PFSK-1 (cell line): Measurements from ENCODE around the gene MBOAT2.

Experiments
- FOXP2 ChIP-seq: optimal IDR thresholded peaks from 2 replicates; pipeline ENCODE3; 2011; ENCODE audit warnings: borderline replicate concordance, control low read depth, inconsistent platforms; ENCODE audit not compliant: insufficient read depth; ENCODE audit errors: extremely low read length, extremely low read depth
- POLR2AphosphoS5 ChIP-seq: IDR thresholded peaks from 2 replicates; pipeline ENCODE4 v1.6.1; 2012; ENCODE audit warnings: low read depth, mild to moderate bottlenecking, control low read depth, low read length, moderate library complexity
- REST ChIP-seq, 2 experiments: IDR thresholded peaks; 2 replicates each; pipeline versions ENCODE4 v1.6.1 to v1.8.0; 2011 to 2012; ENCODE audit warnings: low read depth in 2 of 2, low read length in 2 of 2, control low read depth in 1 of 2, inconsistent platforms in 1 of 2, mild to moderate bottlenecking in 1 of 2, moderate library complexity in 1 of 2; ENCODE audit not compliant: insufficient read depth in 1 of 2
- SIN3A ChIP-seq: IDR thresholded peaks from 2 replicates; pipeline ENCODE4 v1.6.1; 2012; ENCODE audit warnings: mild to moderate bottlenecking, low read length, moderate library complexity, borderline replicate concordance; ENCODE audit not compliant: insufficient read depth
- TAF1 ChIP-seq: IDR thresholded peaks from 2 replicates; pipeline ENCODE4 v1.6.1; 2012; ENCODE audit warnings: low read length, control low read depth, borderline replicate concordance; ENCODE audit not compliant: insufficient read depth

The MBOAT2 gene

GRCh38 chr2:8987410-8987809, 16.1 kb downstream of the MBOAT2 start:
- TF ChIP-seq POLR2AphosphoS5 (no peak), REST (IDR thresholded peaks at IDR 0.05; ENCODE audit: insufficient read depth in 1 of 2, low read depth in 2 of 2, low read length in 2 of 2) (no peak)

GRCh38 chr2:8986327-8986976, 17.0 kb downstream of the MBOAT2 start:
- no peak for TF ChIP-seq SIN3A
- TF ChIP-seq POLR2AphosphoS5 = no peak
- no peak for TF ChIP-seq REST (IDR thresholded peaks at IDR 0.05; ENCODE audit: insufficient read depth in 1 of 2, low read depth in 2 of 2, low read length in 2 of 2)
- no peak for TF ChIP-seq TAF1
- TF ChIP-seq FOXP2 = no peak

- TF ChIP-seq TAF1 (no peak), FOXP2 (no peak), REST (IDR thresholded peaks at IDR 0.05; ENCODE audit: insufficient read depth in 1 of 2, low read depth in 2 of 2, low read length in 2 of 2) (no peak), SIN3A (no peak), POLR2AphosphoS5 (no peak)
Observed at GRCh38 chr2:8985561-8986326, 17.7 kb downstream of the MBOAT2 start.

- TF ChIP-seq REST (IDR thresholded peaks at IDR 0.05; ENCODE audit: insufficient read depth in 1 of 2, low read depth in 2 of 2, low read length in 2 of 2) (no peak), SIN3A (no peak), FOXP2 (no peak), POLR2AphosphoS5 (no peak), TAF1 (no peak)
Observed at GRCh38 chr2:8984855-8985254, 18.6 kb downstream of the MBOAT2 start.

- no peak for TF ChIP-seq SIN3A
- no peak for TF ChIP-seq REST (IDR thresholded peaks at IDR 0.05; ENCODE audit: insufficient read depth in 1 of 2, low read depth in 2 of 2, low read length in 2 of 2)
- no peak for TF ChIP-seq TAF1
Observed at GRCh38 chr2:8984157-8984556, 19.3 kb downstream of the MBOAT2 start.
